Spleen (tissue), 11 donors: ENCODE data around the gene PKN3. TPM values are rescaled to one million over a fixed set of nuclear protein-coding genes. Genes with fewer than 3 reads are reported as not detected.
A peak's percentile ranks its signal among the peaks of the same experiment; 100 is the strongest.
"Not testable (repeated sequence)": the region's sequence is repeated elsewhere in the genome, so short reads cannot be mapped to it uniquely, and the experiment has no call there.

ENCODE experiments used
- DNase-seq: peaks from one replicate; pipeline ENCODE4 v3.0.0-alpha.2; 2020
- H3K27ac ChIP-seq, 8 donors: fragments of 200-600 bp; sonication (generic) in 7 of 8; 1 replicate in 4 of 8; 2 replicates in 4 of 8; pipeline versions ENCODE4 v1.5.0 to v1.8.0; 2016 to 2021; ENCODE audit warnings: inconsistent platforms in 4 of 8, mild to moderate bottlenecking in 4 of 8, moderate library complexity in 1 of 8
- H3K27me3 ChIP-seq, 7 donors: fragments of 200-600 bp; sonication (generic) in 6 of 7; replicated peaks in 1 of 7; 1 replicate in 4 of 7; 2 replicates in 3 of 7; pipeline versions ENCODE4 v1.5.0 to v1.8.0; 2016 to 2021; ENCODE audit warnings: inconsistent platforms in 3 of 7, mild to moderate bottlenecking in 1 of 7
- H3K36me3 ChIP-seq, 6 donors: fragments of 200-600 bp; sonication (generic) in 5 of 6; 1 replicate in 4 of 6; 2 replicates in 2 of 6; pipeline versions ENCODE4 v1.5.0 to v1.8.0; 2016 to 2021; ENCODE audit warnings: inconsistent platforms in 2 of 6
- H3K4me1 ChIP-seq, 6 donors: fragments of 200-600 bp; sonication (generic) in 5 of 6; 1 replicate in 3 of 6; 2 replicates in 3 of 6; pipeline versions ENCODE4 v1.5.0 to v1.8.0; 2016 to 2021; ENCODE audit warnings: inconsistent platforms in 3 of 6
- H3K4me3 ChIP-seq, 8 donors: fragments of 200-600 bp; sonication (generic) in 7 of 8; 1 replicate in 4 of 8; 2 replicates in 4 of 8; pipeline versions ENCODE4 v1.5.0 to v1.8.0; 2016 to 2021; ENCODE audit warnings: inconsistent platforms in 4 of 8, mild to moderate bottlenecking in 4 of 8, moderate library complexity in 2 of 8
- H3K9me3 ChIP-seq, 8 donors: fragments of 200-600 bp; sonication (generic) in 7 of 8; 1 replicate in 4 of 8; 2 replicates in 4 of 8; pipeline versions ENCODE4 v1.5.0 to v1.8.0; 2016 to 2021; ENCODE audit warnings: inconsistent platforms in 4 of 8
- CTCF ChIP-seq, 11 experiments: fragments of 200-600 bp in 7 of 11; fragments of 450-650 bp in 4 of 11; sonication (generic) in 4 of 11; IDR thresholded peaks in 8 of 11; conservative IDR thresholded peaks in 3 of 11; 1 replicate in 7 of 11; 2 replicates in 4 of 11; pipeline versions ENCODE4 v1.4.0 to v1.8.0; 2016 to 2021; ENCODE audit warnings: antibody characterized with exemption in 11 of 11, inconsistent platforms in 4 of 11, mild to moderate bottlenecking in 1 of 11
- POLR2A ChIP-seq, 3 donors: fragments of 450-650 bp; IDR thresholded peaks; one replicate each; pipeline ENCODE4 v1.5.1; 2017; ENCODE audit warnings: antibody characterized with exemption in 3 of 3, mild to moderate bottlenecking in 1 of 3
- POLR2AphosphoS5 ChIP-seq, 3 donors: sonication (generic); formaldehyde crosslinking; IDR thresholded peaks; one replicate each; pipeline ENCODE4 v1.5.1; 2017; ENCODE audit warnings: antibody characterized with exemption in 3 of 3
- WGBS, 5 donors: extraction: QIAGEN DNeasy Blood & Tissue Kit in 3 of 5; methylation state at CpG; one replicate each; pipeline versions ENCODE4 v1.1.5 to v1.1.7; 2013 to 2018; 5-methylcytosine and 5-hydroxymethylcytosine counted together
- intact Hi-C: fragments of 100-400 bp; cut with DNase I; formaldehyde crosslinking; loops from one replicate; pipeline ENCODE4 v1.15.0; 2023; ENCODE audit warnings: low total_unique reads
- polyA plus RNA-seq, 3 donors: library from polyadenylated mRNA; stranded (reverse); fragments of 200-250 nt; gene quantifications; one replicate each; pipeline ENCODE4 v1.2.1, GENCODE V29; 2013
- total RNA-seq, 7 donors: library from RNA; depleted of rRNA in 3 of 7; stranded (reverse); fragments of >200 nt in 3 of 7; fragmentation: NEBNext Ultra II Directional in 4 of 7; extraction: Animal tissue kit (Norgen Biotek cat#: 25700) in 4 of 7; gene quantifications; one replicate each; pipeline versions ENCODE4 v1.1.0 to v1.2.1, GENCODE V29; 2016 to 2021
- donor health status: healthy with polysubstance abuse.
- donor health status: DM: no; HTN: no; CAD: no; lungs with moderate emphysema.
- donor health status: DM: no; HTN: no; CAD: no.
- donor health status: Bipolar disorder and iron deficiency.
- donor health status: healthy.
- donor health status: DM: no; HTN: no; CAD: no.
- donor health status: DM: yes; HTN: yes; CAD: no.

PKN3 gene
- total and polyA plus RNA-seq, 10 donors: 4.1 to 18.5 (median 9.8) TPM

GRCh38 chr9:128696923-128697707 is 5.2 kb upstream of the PKN3 start:
- intact Hi-C loops: no loop called here
- H3K27ac ChIP-seq: no peak overlapping the region
- no peak overlapping the region for H3K4me3 ChIP-seq
- TF ChIP-seq POLR2AphosphoS5 (IDR thresholded peaks at IDR 0.05): no peak
- no peak for TF ChIP-seq CTCF (IDR thresholded peaks at IDR 0.05 in 8 of 11, conservative IDR thresholded peaks at IDR 0.05 in 3 of 11)
- TF ChIP-seq POLR2A (IDR thresholded peaks at IDR 0.05): no peak
- H3K9me3 ChIP-seq: no peaks in the 10 kb centered on the region
- H3K27me3 ChIP-seq: no peaks in the 10 kb centered on the region
- H3K36me3 ChIP-seq: peaks cover 5 to 52% (median 41%) of the 10 kb centered on the region in 6 donors
- H3K4me1 ChIP-seq: peaks cover 0 to 21% (median 8%) of the 10 kb centered on the region in 6 donors
- DNase-seq: no peak
- 74 to 82% (median 80%) methylated on average over 8 of the region's 8 CpGs for WGBS, 5 donors

GRCh38 chr9:128699096-128699795 is 3.1 kb upstream of the PKN3 start:
- TF ChIP-seq POLR2AphosphoS5 (IDR thresholded peaks at IDR 0.05): peak in 2 of 3 donors; percentile 7 to 37
- DNase-seq: peak; percentile 53
- Histone ChIP-seq H3K4me1 (peaks cover 3 to 33% (median 22%) of the 10 kb centered on the region in 6 donors), H3K36me3 (peaks cover 0 to 30% (median 20%) of the 10 kb centered on the region in 6 donors)
- H3K27me3 ChIP-seq, H3K4me3 ChIP-seq, intact Hi-C loops, H3K9me3 ChIP-seq, H3K27ac ChIP-seq: not testable (repeated sequence)
- WGBS, 5 donors: 92 to 97% (median 94%) methylated on average over 29 to 30 of the region's 30 CpGs

GRCh38 chr9:128701227-128701854 is 962 bp upstream of the PKN3 start:
- peak; percentile 27 for DNase-seq
- Histone ChIP-seq H3K9me3 (no peaks in the 10 kb centered on the region), H3K27ac (no peak overlapping the region), H3K36me3 (peaks cover 0 to 20% (median 4%) of the 10 kb centered on the region in 6 donors), H3K4me3 (no peak overlapping the region), H3K4me1 (peaks cover 3 to 34% (median 22%) of the 10 kb centered on the region in 6 donors), H3K27me3 (peaks cover 0 to 5% (median 0%) of the 10 kb centered on the region in 7 donors)
- WGBS, 5 donors: 71 to 81% (median 75%) methylated on average over 10 of the region's 10 CpGs
- TF ChIP-seq CTCF (IDR thresholded peaks at IDR 0.05 in 8 of 11, conservative IDR thresholded peaks at IDR 0.05 in 3 of 11) (no peak), POLR2A (IDR thresholded peaks at IDR 0.05) (no peak), POLR2AphosphoS5 (IDR thresholded peaks at IDR 0.05) (no peak)
- intact Hi-C loops: no loop called here

GRCh38 chr9:128702949-128703615 is 779 bp downstream of the PKN3 start:
- TF ChIP-seq POLR2A (IDR thresholded peaks at IDR 0.05): no peak
- TF ChIP-seq POLR2AphosphoS5 (IDR thresholded peaks at IDR 0.05): no peak
- TF ChIP-seq CTCF (IDR thresholded peaks at IDR 0.05 in 8 of 11, conservative IDR thresholded peaks at IDR 0.05 in 3 of 11): no peak
- DNase-seq: peak; percentile 82
- Histone ChIP-seq H3K4me1 (peaks cover 3 to 34% (median 22%) of the 10 kb centered on the region in 6 donors), H3K9me3 (no peaks in the 10 kb centered on the region), H3K4me3 (peak overlapping the region; percentile 54 to 94 (median 82)), H3K36me3 (peaks cover 0 to 27% (median 0%) of the 10 kb centered on the region in 6 donors), H3K27ac (peak overlapping the region; percentile 55 to 87 (median 80)), H3K27me3 (peaks cover 0 to 5% (median 0%) of the 10 kb centered on the region in 7 donors)
- 5 to 17% (median 6%) methylated on average over 26 to 55 of the region's 55 CpGs for WGBS, 5 donors
- intact Hi-C loops: no loop called here
